HG02763 (cell line): ENCODE data around the gene USP3.
A peak's percentile ranks its signal among the peaks of the same experiment; 100 is the strongest.

Experiments
- ATAC-seq: cut with Tn5 transposase; IDR thresholded peaks from one replicate; pipeline ENCODE4 v1.9.1; 2021; ENCODE audit warnings: mild to moderate bottlenecking, moderate library complexity; ENCODE audit not compliant: unreplicated experiment

The USP3 gene

GRCh38 chr15:63495780-63496488 is 8.5 kb upstream of the USP3 start:
- ATAC-seq = no peak

GRCh38 chr15:63497642-63498467 is 6.5 kb upstream of the USP3 start:
- no peak for ATAC-seq

- no peak for ATAC-seq
Measured at GRCh38 chr15:63499175-63499549, 5.2 kb upstream of the USP3 start.

- ATAC-seq = no peak
Measured at GRCh38 chr15:63499611-63500010, 4.8 kb upstream of the USP3 start.

GRCh38 chr15:63500265-63501250 is 3.8 kb upstream of the USP3 start:
- ATAC-seq = no peak

- ATAC-seq = no peak
Measured at GRCh38 chr15:63501256-63502089, 2.9 kb upstream of the USP3 start.

GRCh38 chr15:63502137-63502766 is 2.1 kb upstream of the USP3 start:
- no peak for ATAC-seq

- peak; percentile 42 for ATAC-seq
Measured at GRCh38 chr15:63502843-63503738, 1.3 kb upstream of the USP3 start.

- ATAC-seq = peak; percentile 22
Measured at GRCh38 chr15:63503739-63504246, 600 bp upstream of the USP3 start.

- ATAC-seq = peak; percentile 5
Measured at GRCh38 chr15:63504979-63505841, 817 bp downstream of the USP3 start.

GRCh38 chr15:63505842-63506222 is 1.4 kb downstream of the USP3 start:
- ATAC-seq = no peak

GRCh38 chr15:63506537-63507035 is 2.2 kb downstream of the USP3 start:
- no peak for ATAC-seq

GRCh38 chr15:63507878-63508818 is 3.8 kb downstream of the USP3 start:
- ATAC-seq = no peak

GRCh38 chr15:63509056-63509954 is 4.9 kb downstream of the USP3 start:
- ATAC-seq = no peak
